ENCODE data around the gene ATP1B1.
"Not testable (repeated sequence)": the region's sequence is repeated elsewhere in the genome, so short reads cannot be mapped to it uniquely, and the experiment has no call there.

ATP1B1 gene

GRCh38 chr1:169163059-169163458 lies 56.6 kb downstream of the ATP1B1 start:
- in situ Hi-C loops (cut with HindIII; ENCODE audit: low sequenced_read_pairs) = no loop called here

DNA sequence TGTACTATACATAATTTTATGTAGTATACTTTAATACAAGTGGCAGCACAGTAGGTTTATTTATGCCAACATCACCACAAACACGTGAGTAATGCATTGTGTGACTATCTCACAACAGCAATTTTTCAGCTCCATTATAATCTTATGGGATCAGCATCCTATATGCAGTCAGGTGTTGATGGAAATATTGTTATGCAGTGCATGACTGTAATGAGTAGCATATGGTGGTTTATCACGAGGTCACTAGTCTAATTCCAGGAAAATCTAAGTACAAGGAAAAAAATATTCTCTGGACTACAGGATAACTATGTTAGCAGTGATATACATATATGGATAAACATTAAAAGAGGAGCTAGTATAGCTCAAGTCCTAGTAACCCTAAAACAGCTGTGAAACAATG lies 69.0 kb downstream of the ATP1B1 start:
- in situ Hi-C loops (cut with HindIII; ENCODE audit: low sequenced_read_pairs) = no loop called here

DNA sequence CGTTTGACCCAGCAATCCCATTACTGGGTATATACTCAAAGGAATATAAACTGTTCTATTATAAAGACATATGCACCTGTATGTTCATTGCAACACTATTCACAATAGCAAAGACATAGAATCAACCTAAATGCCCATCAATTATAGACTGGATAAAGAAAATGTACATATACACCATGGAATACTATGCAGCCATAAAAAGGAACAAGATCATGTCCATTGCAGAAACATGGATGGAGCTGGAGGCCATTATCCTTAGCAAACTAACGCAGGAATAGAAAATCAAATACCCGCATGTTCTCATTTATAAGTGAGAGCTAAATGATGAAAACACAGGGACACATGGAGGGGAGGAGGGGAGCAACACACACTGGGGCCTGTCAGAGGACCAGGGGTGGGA lies 72.9 kb downstream of the ATP1B1 start:
- in situ Hi-C loops (cut with HindIII; ENCODE audit: low sequenced_read_pairs) = not testable (repeated sequence)

DNA sequence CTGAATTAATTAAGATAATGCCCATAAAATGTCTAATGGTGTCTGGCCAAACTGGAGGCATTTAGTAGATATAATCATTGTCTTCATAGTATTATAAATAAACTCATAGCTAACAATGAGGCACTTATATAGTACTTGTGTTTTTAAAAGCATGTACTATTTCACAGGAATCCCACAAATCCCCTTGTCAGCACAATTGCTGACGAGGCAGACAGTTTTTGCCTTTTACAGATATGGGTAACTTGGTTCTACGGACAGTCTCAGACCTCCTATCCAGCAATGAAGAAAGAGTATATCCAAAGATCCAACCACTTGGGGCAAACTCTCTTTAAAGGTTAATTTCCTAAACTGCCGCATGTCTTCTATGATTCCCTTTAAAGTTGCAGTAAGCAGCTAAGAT lies 73.7 kb downstream of the ATP1B1 start:
- in situ Hi-C loops (cut with HindIII; ENCODE audit: low sequenced_read_pairs) = no loop called here
